SK-N-SH (cell line): Measurements from ENCODE around the gene RDX. TPM values are rescaled to one million over a fixed set of nuclear protein-coding genes. Genes with fewer than 3 reads are reported as not detected.

Source experiments
- CTCF ChIA-PET: fragments of 300-600, 350-600 bp; formaldehyde crosslinking; extraction: SDS; loops from one replicate; lab custom pipeline; 2021; lab: Yijun Ruan, JAX
- POLR2A ChIA-PET: fragments of 350-600 bp; sonication (Branson Sonifier 250); formaldehyde crosslinking; extraction: SDS; loops from one replicate; lab custom pipeline; 2020; ENCODE audit warnings: antibody characterized with exemption, inconsistent platforms; lab: Yijun Ruan, JAX
- DNase-seq: peaks from one replicate; pipeline ENCODE4 v3.0.0; 2012
- H2AFZ ChIP-seq: fragments of 200-600 bp; sonication (generic); 2 replicates; pipeline ENCODE4 v1.8.1; 2016; ENCODE audit warnings: antibody characterized with exemption, mild to moderate bottlenecking, low read depth
- H3F3A ChIP-seq: fragments of 200-600 bp; sonication (generic); replicated peaks from 2 replicates; pipeline ENCODE3; 2016; ENCODE audit warnings: antibody characterized with exemption, mild to moderate bottlenecking; ENCODE audit not compliant: insufficient read depth
- H3K27ac ChIP-seq, 2 experiments: fragments of 200-500 bp in 1 of 2; fragments of 200-600 bp in 1 of 2; sonication (Bioruptor generic) in 1 of 2; sonication (generic), shearing (Covaris generic) in 1 of 2; 2 replicates each; pipeline versions ENCODE4 v1.5.1 to v1.6.1; 2014 to 2016; ENCODE audit warnings: low read depth in 2 of 2, inconsistent platforms in 1 of 2, low read length in 1 of 2, mild to moderate bottlenecking in 1 of 2, mixed read lengths in 1 of 2
- H3K27me3 ChIP-seq: fragments of 200-600 bp; sonication (generic), shearing (Covaris generic); 2 replicates; pipeline ENCODE4 v1.6.1; 2016; ENCODE audit warnings: mixed run types; ENCODE audit not compliant: insufficient read depth
- H3K36me3 ChIP-seq, 2 experiments: fragments of 200-500 bp in 1 of 2; fragments of 200-600 bp in 1 of 2; sonication (Bioruptor generic) in 1 of 2; sonication (generic) in 1 of 2; replicated peaks in 1 of 2; 2 replicates each; pipeline versions ENCODE3 to v1.5.1; 2014 to 2016; ENCODE audit warnings: low read length in 1 of 2, mild to moderate bottlenecking in 1 of 2; ENCODE audit not compliant: insufficient read depth in 2 of 2, control insufficient read depth in 1 of 2
- H3K4me1 ChIP-seq, 2 experiments: fragments of 200-500 bp in 1 of 2; fragments of 200-600 bp in 1 of 2; sonication (Bioruptor generic) in 1 of 2; sonication (generic), shearing (Covaris generic) in 1 of 2; 2 replicates each; pipeline versions ENCODE4 v1.5.1 to v1.6.1; 2014 to 2016; ENCODE audit warnings: low read depth in 1 of 2, low read length in 1 of 2, mixed run types in 1 of 2; ENCODE audit not compliant: insufficient read depth in 2 of 2, control insufficient read depth in 1 of 2
- H3K4me2 ChIP-seq: fragments of 200-600 bp; sonication (generic), shearing (Covaris generic); 2 replicates; pipeline ENCODE4 v1.6.1; 2017; ENCODE audit warnings: mixed run types
- H3K4me3 ChIP-seq, 2 experiments: fragments of 200-500 bp in 1 of 2; fragments of 200-600 bp in 1 of 2; sonication (Bioruptor generic) in 1 of 2; sonication (generic), shearing (Covaris generic) in 1 of 2; 2 replicates each; pipeline versions ENCODE4 v1.5.1 to v1.8.1; 2014 to 2016; ENCODE audit warnings: low read depth in 2 of 2, inconsistent platforms in 1 of 2, low read length in 1 of 2, mild to moderate bottlenecking in 1 of 2, mixed read lengths in 1 of 2, moderate library complexity in 1 of 2
- H3K79me2 ChIP-seq: fragments of 200-600 bp; sonication (generic); 2 replicates; pipeline ENCODE4 v1.8.1; 2017; ENCODE audit warnings: mild to moderate bottlenecking; ENCODE audit not compliant: insufficient read depth
- H3K9ac ChIP-seq: fragments of 200-600 bp; sonication (generic); 2 replicates; pipeline ENCODE4 v1.6.1; 2017; ENCODE audit warnings: mixed run types
- H3K9me2 ChIP-seq: fragments of 200-600 bp; sonication (generic); 2 replicates; pipeline ENCODE4 v1.6.1; 2017; ENCODE audit warnings: mixed run types
- H3K9me3 ChIP-seq: fragments of 200-600 bp; sonication (generic); 2 replicates; pipeline ENCODE4 v1.6.1; 2017; ENCODE audit warnings: mixed run types, mild to moderate bottlenecking, moderate library complexity
- H4K20me1 ChIP-seq: fragments of 200-600 bp; sonication (generic); 2 replicates; pipeline ENCODE4 v1.6.1; 2017; ENCODE audit warnings: mild to moderate bottlenecking, mixed run types; ENCODE audit not compliant: insufficient read depth
- CTCF ChIP-seq: fragments of 200-600 bp; sonication (generic); IDR thresholded peaks from 2 replicates; pipeline ENCODE4 v1.6.1; 2017; ENCODE audit warnings: antibody characterized with exemption, mild to moderate bottlenecking, moderate library complexity
- FOXM1 ChIP-seq: IDR thresholded peaks from 2 replicates; pipeline ENCODE4 v1.4.0; 2012; ENCODE audit warnings: low read depth, mild to moderate bottlenecking
- GATA2 ChIP-seq: sonication (generic); formaldehyde crosslinking; IDR thresholded peaks from 2 replicates; pipeline ENCODE4 v1.5.0; 2020; ENCODE audit warnings: mild to moderate bottlenecking, missing genetic modification reagents
- POLR2AphosphoS5 ChIP-seq: IDR thresholded peaks from 2 replicates; pipeline ENCODE4 v1.6.1; 2012; ENCODE audit warnings: low read depth, low read length
- REST ChIP-seq: IDR thresholded peaks from 2 replicates; pipeline ENCODE4 v1.6.1; 2012; ENCODE audit warnings: mild to moderate bottlenecking, low read depth, low read length, moderate library complexity
- RXRA ChIP-seq: IDR thresholded peaks from 2 replicates; pipeline ENCODE4 v1.4.0; 2012; ENCODE audit warnings: low read depth, mild to moderate bottlenecking, borderline replicate concordance
- TCF12 ChIP-seq: IDR thresholded peaks from 2 replicates; pipeline ENCODE4 v1.4.0; 2012
- USF2 ChIP-seq: fragments of 150-350 bp; IDR thresholded peaks from 2 replicates; pipeline ENCODE4 v1.6.1; 2017; ENCODE audit warnings: antibody characterized with exemption, low read length, low read depth, borderline replicate concordance
- WGBS: methylation state at CpG from one replicate; pipeline ENCODE4 v1.1.6; 2017; ENCODE audit warnings: low lambda C conversion rate; 5-methylcytosine and 5-hydroxymethylcytosine counted together
- polyA plus RNA-seq, 3 experiments: library from polyadenylated mRNA; depleted of rRNA; stranded (reverse); fragments of >200 nt; gene quantifications; 2 replicates each; pipeline ENCODE4 v1.2.3, GENCODE V29; 2012

The RDX gene
- polyA plus RNA-seq, 1 of the 3 experiments (the other 2 are of a cell fraction) = 29.4 TPM

- peak overlapping the region; percentile 97; the same call in 1 of the 2 replicates for H3K9ac ChIP-seq
- peak overlapping the region; percentile 80 for H3K4me2 ChIP-seq
- 67% methylated on average over 10 of the region's 10 CpGs for WGBS
- peaks cover 0 to 5% of the 10 kb centered on the region in 2 experiments for H3K36me3 ChIP-seq
- peak overlapping the region; percentile 85 to 97 for H3K4me3 ChIP-seq
- H3K27ac ChIP-seq = peak overlapping the region; percentile 24 to 86; a peak in 3 of 4 replicates
- H3K9me3 ChIP-seq = no peaks in the 10 kb centered on the region
- CTCF ChIA-PET = interaction anchor here (1.0 to 1.3 kb wide), 2 partner anchors 19 to 23 kb away, joined by 4 to 5 read pairs; no protein-coding TSS in a partner anchor
- peaks cover 38% of the 10 kb centered on the region for H3K79me2 ChIP-seq
- no peaks in the 10 kb centered on the region for H3K9me2 ChIP-seq
- peaks cover 28% of the 10 kb centered on the region for H4K20me1 ChIP-seq
- no peak for TF ChIP-seq USF2
- TF ChIP-seq CTCF = no peak
- TF ChIP-seq GATA2 (CRISPR knock-in tag) = no peak
- TF ChIP-seq TCF12 = no peak
- no peak for TF ChIP-seq POLR2AphosphoS5
- TF ChIP-seq RXRA = no peak
- no peak for TF ChIP-seq FOXM1
- H3F3A ChIP-seq = peaks cover 16% of the 10 kb centered on the region
- no peaks in the 10 kb centered on the region for H3K27me3 ChIP-seq
- no peak for DNase-seq
- H3K4me1 ChIP-seq = peaks cover 12 to 37% of the 10 kb centered on the region in 2 experiments; a peak in 3 of 4 replicates
- POLR2A ChIA-PET = interaction anchor here (0.6 to 0.9 kb wide), 2 partner anchors 33 to 204 kb away, joined by 3 read pairs; partner anchors contain the start of gene ZC3H12C
- peak overlapping the region; percentile 73 for H2AFZ ChIP-seq
Measured at GRCh38 chr11:110297076-110297725, 787 bp upstream of the RDX start.

GRCh38 chr11:110295531-110296225 is 736 bp downstream of the RDX start:
- peak overlapping the region; percentile 85 to 97 for H3K4me3 ChIP-seq
- no peaks in the 10 kb centered on the region for H3K27me3 ChIP-seq
- peaks cover 43% of the 10 kb centered on the region for H4K20me1 ChIP-seq
- H3K27ac ChIP-seq = peak overlapping the region; percentile 86 to 87
- TF ChIP-seq TCF12 (0 out of 2 replicates have a peak, but pooled peaks have one; percentile 9), REST (no peak)
- peak overlapping the region; percentile 97 for H3K9ac ChIP-seq
- under 1% methylated on average over 25 of the region's 39 CpGs for WGBS
- H3K36me3 ChIP-seq = peaks cover 0 to 7% of the 10 kb centered on the region in 2 experiments
- H3K4me2 ChIP-seq = peak overlapping the region; percentile 80
- H3K4me1 ChIP-seq = peaks cover 12 to 37% of the 10 kb centered on the region in 2 experiments; a peak in 3 of 4 replicates
- CTCF ChIA-PET = interaction anchor here (1.0 to 1.3 kb wide), 5 partner anchors 7 to 94 kb away, joined by 3 to 5 read pairs (median 4); no protein-coding TSS in a partner anchor
- POLR2A ChIA-PET = interaction anchor here (0.9 kb wide), 1 partner anchor 203 kb away, joined by 3 read pairs; the partner anchor contains the start of gene ZC3H12C
- H3K9me3 ChIP-seq = no peaks in the 10 kb centered on the region
- peak; percentile 81 for DNase-seq
- H3F3A ChIP-seq = peaks cover 16% of the 10 kb centered on the region
- peaks cover 54% of the 10 kb centered on the region for H3K79me2 ChIP-seq
- no peaks in the 10 kb centered on the region for H3K9me2 ChIP-seq
- peak overlapping the region; percentile 81 for H2AFZ ChIP-seq
